GM18867 (cell line): ENCODE results near the gene ARSK.
"Not testable (repeated sequence)": the region's sequence is repeated elsewhere in the genome, so short reads cannot be mapped to it uniquely, and the experiment has no call there.

Experiments used
- ATAC-seq: cut with Tn5 transposase; IDR thresholded peaks from one replicate; pipeline ENCODE4 v1.9.1; 2021; ENCODE audit warnings: mild to moderate bottlenecking, moderate library complexity; ENCODE audit not compliant: unreplicated experiment

Gene ARSK

GRCh38 chr5:95620030-95620869 is 65.3 kb downstream of the ARSK start, which contains the start of gene GPR150:
Gene GPR150, plus strand, starts transcription at chr5:95620087. Its CDS starts 189 bp downstream, at chr5:95620276.
- peak; percentile 69 for ATAC-seq

- ATAC-seq = peak; percentile 49
Measured at GRCh38 chr5:95620870-95621838, 66.3 kb downstream of the ARSK start.

- ATAC-seq = no peak
Measured at GRCh38 chr5:95621839-95622629, 67.1 kb downstream of the ARSK start.

GRCh38 chr5:95623706-95624105 is 68.8 kb downstream of the ARSK start:
- ATAC-seq = no peak

- no peak for ATAC-seq
Measured at GRCh38 chr5:95624368-95624767, 69.5 kb downstream of the ARSK start.

- no peak for ATAC-seq
Measured at GRCh38 chr5:95626701-95627100, 71.8 kb downstream of the ARSK start.

- no peak for ATAC-seq
Measured at GRCh38 chr5:95627971-95628810, 73.3 kb downstream of the ARSK start.

- ATAC-seq = no peak
Measured at GRCh38 chr5:95628933-95629332, 74.0 kb downstream of the ARSK start.

GRCh38 chr5:95630394-95630917 is 75.6 kb downstream of the ARSK start:
- no peak for ATAC-seq

- ATAC-seq = no peak
Measured at GRCh38 chr5:95631255-95631958, 76.5 kb downstream of the ARSK start.

- peak; percentile 90 for ATAC-seq
Measured at GRCh38 chr5:95631991-95632675, 77.2 kb downstream of the ARSK start.

GRCh38 chr5:95632942-95633341 is 78.0 kb downstream of the ARSK start:
- ATAC-seq = not testable (repeated sequence)

- ATAC-seq = no peak
Measured at GRCh38 chr5:95633671-95634070, 78.8 kb downstream of the ARSK start.

GRCh38 chr5:95634081-95634480 is 79.2 kb downstream of the ARSK start:
- ATAC-seq = no peak

GRCh38 chr5:95638632-95639031 is 83.7 kb downstream of the ARSK start:
- no peak for ATAC-seq

GRCh38 chr5:95641741-95642220 is 86.9 kb downstream of the ARSK start:
- no peak for ATAC-seq

GRCh38 chr5:95643152-95643551 is 88.3 kb downstream of the ARSK start:
- ATAC-seq = no peak

GRCh38 chr5:95644351-95645042 is 89.6 kb downstream of the ARSK start:
- peak; percentile 35 for ATAC-seq
